COLO829 (cell line): ENCODE measurements around the gene CRYGB.
A peak's percentile ranks its signal among the peaks of the same experiment; 100 is the strongest.

Source experiments
- DNase-seq: peaks from one replicate; pipeline ENCODE4 v3.0.0; 2012; ENCODE audit warnings: low spot score

CRYGB gene

GRCh38 chr2:208146006-208146405 lies at the start of gene CRYGB:
Gene CRYGB (minus strand): TSS chr2:208146158. CDS start chr2:208146120, 38 bp downstream.
- no peak for DNase-seq

GRCh38 chr2:208195531-208195930 lies 49.6 kb upstream of the CRYGB start:
- DNase-seq, result no peak

DNA sequence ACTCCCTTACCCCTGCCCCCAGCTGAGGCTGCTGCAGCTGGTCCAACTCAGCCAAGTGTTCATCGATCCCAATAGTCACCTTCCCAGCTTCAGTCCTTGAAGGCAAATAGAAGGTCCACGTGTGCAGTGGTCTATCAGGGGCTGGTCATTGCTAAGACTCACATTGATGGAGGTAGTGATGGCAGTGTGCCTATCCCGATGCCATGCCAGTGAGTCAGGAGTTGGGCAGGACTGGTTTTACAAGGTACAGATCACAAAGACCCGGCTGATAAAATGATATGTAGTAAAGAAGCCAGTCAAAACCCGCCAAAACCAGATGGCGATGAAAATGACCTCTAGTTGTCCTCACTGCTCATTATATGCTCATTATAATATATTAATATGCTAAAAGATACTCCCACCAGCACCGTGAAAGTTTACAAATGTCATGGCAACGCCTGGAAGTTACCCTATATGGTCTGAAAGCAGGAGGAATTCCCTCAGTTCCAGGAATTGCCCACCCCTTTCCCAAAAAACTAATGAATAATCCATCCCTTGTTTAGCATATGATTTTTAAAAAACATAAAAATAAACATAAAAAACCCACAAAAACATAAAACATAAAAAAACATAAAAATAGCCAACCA lies 46.8 kb upstream of the CRYGB start:
- DNase-seq, result no peak

DNA sequence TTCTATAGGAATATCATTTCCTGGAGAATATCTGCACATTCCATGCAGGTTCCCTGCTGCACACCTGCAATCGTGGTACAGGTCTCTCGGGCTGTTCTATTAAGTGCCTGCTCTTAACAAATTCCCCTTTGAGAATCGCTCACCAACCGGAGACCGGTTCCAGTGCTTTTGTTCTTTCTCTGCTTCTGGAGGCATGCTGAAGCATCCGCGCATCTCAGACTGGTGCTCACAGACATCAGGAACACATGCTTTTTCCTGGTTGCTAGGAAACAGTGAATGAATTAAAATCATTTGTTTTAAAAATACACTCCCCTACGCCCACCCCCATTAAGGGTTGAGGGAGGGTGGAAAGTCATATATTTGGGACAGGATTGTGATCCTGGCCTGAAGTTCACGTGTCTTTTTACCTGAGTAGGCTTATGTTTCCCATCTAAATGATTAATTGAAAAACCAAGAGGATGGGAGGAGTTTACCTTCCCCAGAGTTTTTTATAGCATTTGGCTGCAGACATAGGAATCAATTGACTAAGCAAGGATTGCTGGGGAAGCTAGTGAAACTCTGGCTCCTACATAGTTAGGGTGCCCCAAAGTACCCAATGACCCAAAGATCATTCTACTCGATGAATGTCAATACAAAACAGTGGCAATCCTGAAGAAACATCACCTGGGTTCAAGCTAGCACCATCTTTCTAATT lies 44.0 kb upstream of the CRYGB start, which contains the start of gene C2orf80:
TSS of gene C2orf80 (minus strand) at position 221 of the 694 bp plus-strand sequence. CDS start 3,044 bp downstream, outside the sequence.
- DNase-seq, result no peak

DNA sequence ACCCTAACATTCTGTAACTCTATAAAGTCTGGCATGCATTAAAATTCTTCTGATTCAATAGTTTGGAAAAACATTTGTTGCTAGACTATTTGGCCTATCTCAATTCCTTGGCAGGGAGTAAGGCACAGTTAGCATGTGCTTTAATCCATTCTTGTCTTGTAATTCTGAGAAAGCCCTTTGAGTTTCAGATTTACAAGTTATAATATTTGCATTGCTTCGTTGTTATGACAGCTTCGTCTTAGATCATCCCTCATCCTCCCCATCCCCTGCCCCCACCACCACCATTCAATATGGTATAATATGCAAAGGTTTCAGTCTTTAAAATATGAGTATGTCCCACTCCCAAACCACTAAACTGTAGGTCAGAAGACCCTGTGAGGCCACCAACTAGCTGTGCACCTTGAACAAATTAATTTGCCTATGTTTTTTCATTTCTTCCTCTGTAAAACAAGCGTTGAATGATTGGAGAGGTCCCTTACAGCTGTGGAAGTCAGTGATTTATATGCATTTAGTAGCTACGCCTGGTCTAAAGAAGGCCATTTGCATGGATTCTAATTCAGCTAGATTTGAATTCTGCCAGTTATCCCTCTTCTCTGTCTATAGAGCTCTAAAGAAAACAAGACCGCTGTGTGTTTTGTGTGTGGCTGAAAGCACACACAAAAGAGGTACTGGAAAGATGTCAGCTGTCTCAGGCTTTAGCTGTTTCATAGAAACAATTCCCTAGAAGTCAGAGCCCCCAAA lies 43.3 kb upstream of the CRYGB start:
- DNase-seq, result no peak

DNA sequence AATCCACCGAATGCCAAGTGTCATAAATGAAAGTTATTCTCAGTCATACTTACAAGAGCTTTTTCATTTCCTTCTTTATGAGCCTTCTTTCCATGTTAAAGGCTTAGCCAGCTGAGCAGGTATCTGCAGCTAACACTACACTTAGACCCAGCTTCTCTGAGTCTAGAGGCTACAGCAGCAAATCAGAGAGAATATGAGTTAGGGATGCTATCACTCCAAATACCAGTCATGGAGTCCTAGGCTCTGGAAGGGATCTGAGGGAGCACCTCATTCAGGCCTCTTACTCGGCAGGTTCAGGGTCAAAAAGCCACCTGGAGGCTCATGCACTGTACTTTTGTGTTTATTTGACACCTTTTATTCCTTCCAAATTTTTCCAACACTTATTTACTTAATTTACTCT lies 40.9 kb upstream of the CRYGB start:
- DNase-seq, result no peak

GRCh38 chr2:208186465-208186864 lies 40.5 kb upstream of the CRYGB start:
- DNase-seq, result no peak

DNA sequence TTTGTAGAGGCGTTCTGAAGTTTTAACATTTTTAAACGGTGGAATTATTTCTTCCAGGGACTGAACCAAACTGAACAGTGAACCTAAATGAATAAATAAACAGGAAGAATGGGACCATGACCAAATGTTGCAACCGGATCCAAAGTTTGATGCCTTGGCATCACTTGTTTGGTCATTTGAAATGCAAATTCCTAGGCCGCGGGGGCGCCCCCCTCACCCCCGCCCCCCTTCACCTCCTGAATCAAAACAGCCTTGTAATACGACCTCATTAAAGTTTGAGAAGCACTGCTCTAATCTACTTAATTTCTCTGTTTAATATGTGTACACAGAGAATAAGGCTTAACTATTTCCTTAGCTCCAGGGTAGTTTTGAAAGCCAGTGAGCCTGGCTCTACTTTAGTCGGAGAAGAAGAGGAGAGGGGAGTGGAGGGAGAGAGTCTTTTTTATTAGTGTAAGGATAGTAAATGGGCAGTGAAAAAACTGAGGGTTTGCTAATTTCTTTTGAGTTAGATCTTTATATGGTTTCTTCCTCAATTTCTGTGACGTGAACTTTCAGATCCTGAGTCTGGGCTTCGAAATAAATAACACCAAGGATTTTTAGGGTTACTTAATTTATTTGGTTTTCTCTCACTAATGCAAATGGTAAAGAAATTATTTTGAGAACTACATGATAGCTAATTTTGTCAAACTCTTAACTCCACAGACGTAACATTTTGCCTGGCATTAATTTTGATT lies 38.2 kb upstream of the CRYGB start:
- DNase-seq, result no peak

DNA sequence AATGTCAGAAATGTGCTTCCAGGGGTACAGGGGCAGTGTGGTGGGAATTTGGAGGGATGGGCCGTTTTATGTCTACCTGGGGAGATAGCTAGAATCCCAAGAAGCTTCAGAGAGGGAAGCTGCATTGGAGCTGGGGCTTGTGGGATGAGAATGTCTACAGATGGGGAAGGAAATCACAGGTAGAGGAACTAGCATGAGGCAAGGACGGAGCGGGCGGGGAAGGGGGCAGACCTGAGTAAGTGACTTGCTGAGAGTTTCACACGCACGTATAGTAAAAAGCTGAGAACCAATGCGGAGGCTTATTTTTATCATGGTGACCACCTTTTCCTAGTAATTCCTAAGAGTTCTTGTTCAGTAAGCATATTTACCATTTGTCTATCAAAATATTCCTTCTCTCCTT lies 37.6 kb upstream of the CRYGB start:
- no peak for DNase-seq

GRCh38 chr2:208182835-208183234 lies 36.9 kb upstream of the CRYGB start:
- no peak for DNase-seq

GRCh38 chr2:208179028-208179609 lies 33.2 kb upstream of the CRYGB start:
- DNase-seq, result no peak

DNA sequence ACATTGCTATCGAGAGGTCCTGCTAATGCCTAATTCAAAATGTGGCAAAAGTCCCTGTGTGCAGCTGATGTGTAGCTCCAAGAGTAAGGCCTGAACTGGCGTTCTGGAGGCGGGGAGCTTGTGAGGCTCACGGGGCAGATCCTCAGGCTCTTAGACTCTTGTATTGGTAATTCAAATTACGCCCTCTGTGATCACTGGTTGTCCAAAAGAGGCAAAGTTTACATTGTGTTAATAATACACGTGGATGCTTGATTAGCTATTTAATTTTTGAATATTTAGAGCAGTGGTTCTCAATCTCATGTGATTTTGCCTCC lies 29.8 kb upstream of the CRYGB start:
- DNase-seq, result no peak

GRCh38 chr2:208175069-208175839 lies 29.3 kb upstream of the CRYGB start:
- peak; percentile 79 for DNase-seq

DNA sequence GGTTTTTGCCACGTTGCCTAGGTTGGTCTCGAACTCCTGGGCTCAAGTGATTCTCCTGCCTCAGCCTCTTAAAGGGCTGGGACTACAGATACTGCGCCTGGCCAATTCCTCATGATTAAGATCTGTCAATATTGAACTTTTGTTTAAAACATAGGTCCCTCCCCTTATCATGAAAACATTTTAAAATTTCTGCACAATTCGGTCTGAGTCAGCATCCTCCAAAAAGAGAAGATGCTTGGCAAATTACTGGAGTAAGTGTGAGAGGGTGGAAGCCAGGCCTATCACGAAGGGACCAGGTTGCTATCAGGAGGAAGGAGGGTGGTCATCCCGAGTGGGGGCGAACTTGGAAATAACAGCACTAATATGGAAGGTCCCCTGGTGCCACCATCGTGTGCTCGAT lies 28.2 kb upstream of the CRYGB start:
- DNase-seq, result no peak

GRCh38 chr2:208172125-208172524 lies 26.2 kb upstream of the CRYGB start:
- DNase-seq, result peak; percentile 28

- no peak for DNase-seq
These were observed 19.2 kb upstream of the CRYGB start for GRCh38 chr2:208164951-208165755.

- no peak for DNase-seq
These were observed 17.5 kb upstream of the CRYGB start, which contains the start of gene CRYGA for GRCh38 chr2:208163489-208163888. Gene CRYGA (minus strand): TSS chr2:208163589. CDS start chr2:208163556, 33 bp downstream.

DNA sequence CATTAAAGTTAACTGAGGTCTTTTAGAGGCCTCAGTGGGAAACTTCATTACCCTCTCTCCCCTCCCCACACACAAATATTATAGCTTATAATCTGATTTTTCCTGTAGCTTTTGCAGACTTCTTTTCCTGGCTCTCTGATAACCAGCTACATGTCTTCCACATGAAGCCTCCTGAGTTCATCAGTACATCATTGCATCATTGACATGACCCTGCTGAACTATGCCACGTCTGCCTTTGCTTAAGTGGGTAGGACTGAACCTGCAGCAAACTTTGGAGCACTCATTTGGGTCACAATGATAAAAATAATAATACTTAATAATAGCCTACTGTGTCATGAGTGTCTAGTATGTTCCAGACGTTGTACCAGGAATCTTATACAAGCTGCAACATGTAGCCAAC lies 10.5 kb upstream of the CRYGB start:
- no peak for DNase-seq

DNA sequence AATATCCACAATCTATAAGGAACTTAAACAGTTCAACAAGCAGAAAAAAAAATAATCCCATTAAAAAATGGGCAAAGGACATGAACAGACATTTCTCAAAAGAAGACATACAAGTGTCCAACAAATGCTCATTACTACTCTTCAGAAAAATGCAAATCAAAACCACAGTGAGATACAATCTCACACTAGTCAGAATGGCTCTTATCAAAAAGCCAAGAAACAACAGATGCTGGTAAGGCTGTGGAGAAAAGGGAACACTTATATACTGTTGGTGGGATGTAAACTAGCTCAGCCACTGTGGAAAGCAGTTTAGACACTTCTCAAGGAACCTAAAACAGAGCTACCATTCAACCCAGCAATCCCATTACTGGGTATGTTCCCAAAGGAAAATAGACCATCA lies 7.2 kb upstream of the CRYGB start:
- no peak for DNase-seq

DNA sequence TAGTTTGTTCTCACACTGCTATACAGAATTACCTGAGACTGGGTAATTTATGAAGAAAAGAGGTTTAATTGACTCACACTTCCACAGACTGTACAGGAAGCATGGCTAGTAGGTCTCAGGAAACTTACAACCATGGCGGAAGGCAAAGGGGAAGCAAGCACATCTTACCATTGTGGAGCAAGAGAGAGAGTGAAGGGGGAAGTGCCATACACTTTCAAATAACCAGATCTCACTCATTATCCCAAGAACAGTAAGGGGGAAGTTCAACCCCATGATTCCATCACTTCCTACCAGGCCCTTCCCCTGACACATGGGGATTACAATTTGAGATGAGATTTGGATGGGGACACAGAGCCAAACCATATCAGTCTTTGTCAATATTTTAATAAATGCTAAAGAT lies 5.0 kb upstream of the CRYGB start:
- DNase-seq, result no peak
